ENCODE measurements around the gene CACNB4. TPM values are rescaled to one million over a fixed set of nuclear protein-coding genes. Genes with fewer than 3 reads are reported as not detected.

Gene CACNB4
- total and polyA plus RNA-seq, 9 of the 15 experiments (the other 6 are each of a cell fraction or from before 2014, with no cell fraction given), result 0.01 to 0.20 (median 0.04) TPM; not detected in 1

DNA sequence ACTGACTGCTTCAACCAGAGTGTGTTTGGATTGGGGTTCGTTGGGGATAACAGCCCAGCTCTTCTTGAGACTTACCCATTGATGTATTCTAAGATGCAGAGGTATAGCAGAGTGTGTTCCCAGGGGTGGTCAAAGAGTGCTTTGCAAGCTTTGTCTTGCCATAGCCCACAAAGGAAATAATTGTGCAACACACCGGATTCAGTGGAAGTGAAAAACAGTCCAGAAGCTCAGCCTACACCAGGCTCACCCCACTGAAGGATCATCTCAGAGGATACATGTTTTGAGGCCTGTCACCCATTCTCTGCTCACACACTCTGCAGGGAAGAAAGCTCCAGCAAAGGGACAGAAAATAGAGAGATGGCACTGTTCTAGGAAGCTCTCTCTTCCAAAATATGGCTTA, 9.6 kb downstream of the CACNB4 start:
- ATAC-seq (no peak), FAIRE-seq (no peak), DNase-seq (ENCODE audit: extremely low read depth in 1 of 4, low spot score in 3 of 4) (no peak)
- no peak overlapping the region for H2AFZ ChIP-seq (ENCODE audit: low read depth, low read length)
- no peak overlapping the region for H3K9ac ChIP-seq (ENCODE audit: insufficient read depth in 1 of 2, low read depth in 2 of 2, low read length in 2 of 2)
- H3K27ac ChIP-seq (ENCODE audit: extremely low read depth, low read depth, low read length), result no peak overlapping the region
- BruUV-seq (replicated peaks), result no TSS peak
- in situ Hi-C loops (cut with MboI), result no loop called here
- no peaks in the 10 kb centered on the region for H3K9me3 ChIP-seq (replicated peaks; ENCODE audit: control insufficient read depth, insufficient read depth, low read depth, low read length)
- peaks cover 7 to 34% of the 10 kb centered on the region in 2 experiments; a peak in 4 of 5 replicates for H3K27me3 ChIP-seq (ENCODE audit: control insufficient read depth in 2 of 2, insufficient read depth in 2 of 2, low read length in 2 of 2)
- H3K79me2 ChIP-seq (ENCODE audit: control insufficient read depth, insufficient read depth, low read length), result no peaks in the 10 kb centered on the region
- H3K9me1 ChIP-seq (ENCODE audit: control insufficient read depth, insufficient read depth, low read length), result no peaks in the 10 kb centered on the region
- H3K4me3 ChIP-seq, result no peak overlapping the region
- no peaks in the 10 kb centered on the region for H4K20me1 ChIP-seq (replicated peaks; ENCODE audit: control insufficient read depth, insufficient read depth, low read length)
- TF ChIP-seq ZNF124 (CRISPR knock-in tag; IDR thresholded peaks at IDR 0.05), result no peak
- TF ChIP-seq OTX1 (CRISPR knock-in tag; IDR thresholded peaks at IDR 0.05), result no peak
- TF ChIP-seq NRF1 (conservative IDR thresholded peaks at IDR 0.05 in 1 of 2, IDR thresholded peaks at IDR 0.05 in 1 of 2), result no peak
- TF ChIP-seq COPS2 (conservative IDR thresholded peaks at IDR 0.05), result no peak
- TF ChIP-seq HMG20A (CRISPR knock-in tag; conservative IDR thresholded peaks at IDR 0.05), result no peak
- no peak for TF ChIP-seq THRAP3 (IDR thresholded peaks at IDR 0.05; ENCODE audit: borderline replicate concordance)
- TF ChIP-seq CBX3 (IDR thresholded peaks at IDR 0.05; ENCODE audit: borderline replicate concordance in 1 of 2, low read length in 2 of 2), result no peak
- TF ChIP-seq, protein P1, sequence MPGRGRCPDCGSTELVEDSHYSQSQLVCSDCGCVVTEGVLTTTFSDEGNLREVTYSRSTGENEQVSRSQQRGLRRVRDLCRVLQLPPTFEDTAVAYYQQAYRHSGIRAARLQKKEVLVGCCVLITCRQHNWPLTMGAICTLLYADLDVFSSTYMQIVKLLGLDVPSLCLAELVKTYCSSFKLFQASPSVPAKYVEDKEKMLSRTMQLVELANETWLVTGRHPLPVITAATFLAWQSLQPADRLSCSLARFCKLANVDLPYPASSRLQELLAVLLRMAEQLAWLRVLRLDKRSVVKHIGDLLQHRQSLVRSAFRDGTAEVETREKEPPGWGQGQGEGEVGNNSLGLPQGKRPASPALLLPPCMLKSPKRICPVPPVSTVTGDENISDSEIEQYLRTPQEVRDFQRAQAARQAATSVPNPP (IDR thresholded peaks at IDR 0.05; ENCODE audit: borderline replicate concordance, insufficient read depth, insufficient read length), result no peak
- no peak for TF ChIP-seq RFX7 (CRISPR knock-in tag; IDR thresholded peaks at IDR 0.05)
- TF ChIP-seq, protein P2, sequence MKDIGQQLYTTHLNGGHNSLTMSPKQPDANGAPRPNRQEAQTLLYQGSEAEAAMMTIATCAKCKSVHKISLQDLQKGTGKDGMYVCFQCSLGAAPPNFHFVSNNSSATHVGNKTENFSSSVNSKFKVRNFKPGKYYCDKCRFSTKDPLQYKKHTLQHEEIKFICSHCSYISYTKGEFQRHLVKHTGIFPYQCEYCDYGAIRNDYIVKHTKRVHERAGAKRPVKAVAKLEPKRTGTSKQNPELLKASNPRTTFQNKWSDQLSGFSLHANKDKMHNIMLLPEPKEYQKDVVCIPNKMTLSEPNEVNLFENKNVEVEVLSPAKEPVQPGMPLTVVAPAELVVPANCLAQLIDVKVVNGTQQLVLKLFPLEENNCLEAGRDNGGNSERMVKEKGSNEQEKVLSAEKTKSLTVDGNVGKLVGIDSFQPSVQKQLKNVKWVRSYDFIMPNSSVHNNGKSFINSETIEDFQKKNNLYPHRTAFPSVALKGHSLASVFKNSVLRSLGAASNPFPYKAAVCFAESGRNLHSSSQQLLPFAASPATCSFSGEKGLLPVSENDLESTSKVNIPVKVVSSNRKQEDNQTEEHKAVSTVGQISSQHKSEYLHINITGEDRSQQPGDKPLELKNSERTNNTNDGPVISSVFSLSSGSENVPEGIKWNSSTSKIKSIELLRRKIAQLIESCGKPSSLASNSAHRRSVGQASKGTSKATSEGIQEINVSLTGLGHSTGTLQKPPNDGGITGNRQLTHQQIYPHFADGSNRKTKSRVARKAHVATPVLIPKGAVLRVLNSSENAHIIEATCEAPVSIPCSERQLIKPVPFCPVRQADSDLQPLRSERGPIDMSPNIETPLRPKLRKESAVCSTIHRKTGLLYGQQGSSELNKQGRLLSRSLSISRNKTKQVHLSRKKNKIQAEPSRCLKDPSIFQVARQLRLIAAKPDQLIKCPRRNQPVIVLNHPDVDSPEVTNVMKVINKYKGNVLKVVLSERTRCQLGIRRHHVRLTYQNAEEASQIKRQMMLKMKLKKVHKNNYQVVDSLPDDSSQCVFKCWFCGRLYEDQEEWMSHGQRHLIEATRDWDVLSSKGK (CRISPR knock-in tag; IDR thresholded peaks at IDR 0.05), result no peak
- no peak for TF ChIP-seq ZNF133 (CRISPR knock-in tag; IDR thresholded peaks at IDR 0.05)
- TF ChIP-seq, protein P3, sequence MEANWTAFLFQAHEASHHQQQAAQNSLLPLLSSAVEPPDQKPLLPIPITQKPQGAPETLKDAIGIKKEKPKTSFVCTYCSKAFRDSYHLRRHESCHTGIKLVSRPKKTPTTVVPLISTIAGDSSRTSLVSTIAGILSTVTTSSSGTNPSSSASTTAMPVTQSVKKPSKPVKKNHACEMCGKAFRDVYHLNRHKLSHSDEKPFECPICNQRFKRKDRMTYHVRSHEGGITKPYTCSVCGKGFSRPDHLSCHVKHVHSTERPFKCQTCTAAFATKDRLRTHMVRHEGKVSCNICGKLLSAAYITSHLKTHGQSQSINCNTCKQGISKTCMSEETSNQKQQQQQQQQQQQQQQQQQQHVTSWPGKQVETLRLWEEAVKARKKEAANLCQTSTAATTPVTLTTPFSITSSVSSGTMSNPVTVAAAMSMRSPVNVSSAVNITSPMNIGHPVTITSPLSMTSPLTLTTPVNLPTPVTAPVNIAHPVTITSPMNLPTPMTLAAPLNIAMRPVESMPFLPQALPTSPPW (CRISPR knock-in tag; IDR thresholded peaks at IDR 0.05), result no peak
- TF ChIP-seq ZNF384 (IDR thresholded peaks at IDR 0.05; ENCODE audit: low read depth, low read length), result no peak
- POLR2A ChIA-PET, result interaction anchor here (0.5 to 0.8 kb wide), 3 partner anchors 12 to 1428 kb away, joined by 3 to 4 read pairs (median 3); no protein-coding TSS in a partner anchor
- no peak overlapping the region for H3K4me2 ChIP-seq (ENCODE audit: insufficient read depth, low read length)
- H3K36me3 ChIP-seq (ENCODE audit: control insufficient read depth, insufficient read depth, low read length), result no peaks in the 10 kb centered on the region
- intact Hi-C loops (cut with micrococcal nuclease), result no loop called here
- 0% methylated on average over 2 of the region's 2 CpGs for WGBS (ENCODE audit: insufficient coverage, low coverage, missing lambda C conversion rate)
- CTCF ChIA-PET (ENCODE audit: low intra/inter-chr PET ratio), result no interaction called here
- no peaks in the 10 kb centered on the region for H3K4me1 ChIP-seq (replicated peaks in 1 of 2; ENCODE audit: control insufficient read depth in 2 of 2, insufficient read depth in 2 of 2, low read length in 2 of 2)

All from K562 (cell line).